GM12873 (cell line): Measurements from ENCODE around the gene RICTOR.

Source experiments
- CTCF ChIP-seq: IDR thresholded peaks from 2 replicates; pipeline ENCODE4 v1.5.1; 2012; ENCODE audit warnings: low read depth, mild to moderate bottlenecking, moderate library complexity, low read length, control low read depth; ENCODE audit not compliant: insufficient read depth; ENCODE audit errors: missing control alignments

The RICTOR gene

GRCh38 chr5:38944282-38944681 lies 129.9 kb downstream of the RICTOR start:
- no peak for TF ChIP-seq CTCF

GRCh38 chr5:38941912-38942311 lies 132.3 kb downstream of the RICTOR start:
- TF ChIP-seq CTCF = no peak

- TF ChIP-seq CTCF = no peak
These were observed 133.9 kb downstream of the RICTOR start for GRCh38 chr5:38940230-38940858.

GRCh38 chr5:38938973-38939372 lies 135.2 kb downstream of the RICTOR start:
- no peak for TF ChIP-seq CTCF

GRCh38 chr5:38938424-38938823 lies 135.8 kb downstream of the RICTOR start:
- no peak for TF ChIP-seq CTCF

GRCh38 chr5:38936269-38936668 lies 137.9 kb downstream of the RICTOR start:
- no peak for TF ChIP-seq CTCF

GRCh38 chr5:38935437-38935836 lies 138.8 kb downstream of the RICTOR start:
- no peak for TF ChIP-seq CTCF
